HCT116 (cell line): Measurements from ENCODE around the gene DOCK4. TPM values are rescaled to one million over a fixed set of nuclear protein-coding genes. Genes with fewer than 3 reads are reported as not detected.

Experiments used
- ATAC-seq: fragments of 200-7000 bp; cut with Tn5 transposase; 2 replicates; pipeline ENCODE4 v1.9.1; 2020; ENCODE audit warnings: mild to moderate bottlenecking, moderate library complexity
- BruUV-seq: library from RNA; stranded (reverse); fragments of 400-500 nt; replicated peaks from 2 replicates; lab custom pipeline; 2021; lab: Mats Ljungman, UMichigan
- CTCF ChIA-PET: fragments of 300-600 bp; sonication (Branson Sonifier 250); formaldehyde crosslinking; loops from one replicate; lab custom pipeline; 2021; ENCODE audit warnings: antibody characterized with exemption; lab: Charles Lee
- POLR2A ChIA-PET: fragments of 300-600, 350-600 bp; sonication (Branson Sonifier 250); formaldehyde crosslinking; loops from one replicate; lab custom pipeline; 2021; ENCODE audit warnings: antibody characterized with exemption; lab: Charles Lee
- RAD21 ChIA-PET, 2 experiments: fragments of 300-600 bp; sonication (Branson Sonifier 250); formaldehyde crosslinking; loops; one replicate each; lab custom pipeline; 2023; ENCODE audit warnings: low total read pairs in 2 of 2; ENCODE audit not compliant: uncharacterized antibody in 2 of 2, unreplicated experiment in 2 of 2, low non-redundant PET in 1 of 2; lab: Charles Lee
- DNase-seq: peaks from one replicate; pipeline ENCODE4 v3.0.0-alpha.2; 2010; ENCODE audit warnings: low read depth, low spot score
- H2AFZ ChIP-seq: fragments of 200-600 bp; shearing (Covaris generic), sonication (generic); 2 replicates; pipeline ENCODE4 v1.6.1; 2017; ENCODE audit warnings: low read depth, mixed run types, mixed read lengths, antibody characterized with exemption, low read length; ENCODE audit not compliant: poor library complexity, severe bottlenecking
- H3K27ac ChIP-seq: 2 replicates; pipeline ENCODE4 v1.5.1; 2012; ENCODE audit warnings: low read depth, low read length
- H3K27me3 ChIP-seq: fragments of 200-600 bp; sonication (generic); 2 replicates; pipeline ENCODE4 v1.6.1; 2016; ENCODE audit warnings: mixed run types, low read length, mixed read lengths; ENCODE audit not compliant: insufficient read depth
- H3K36me3 ChIP-seq, 2 experiments: fragments of 200-500 bp in 1 of 2; fragments of 200-600 bp in 1 of 2; sonication (Bioruptor generic) in 1 of 2; sonication (generic) in 1 of 2; 2 replicates each; pipeline versions ENCODE4 v1.5.1 to v1.6.1; 2014 to 2016; ENCODE audit warnings: low read length in 2 of 2, inconsistent platforms in 1 of 2, mixed read lengths in 1 of 2, mixed run types in 1 of 2; ENCODE audit not compliant: insufficient read depth in 2 of 2, control insufficient read depth in 1 of 2
- H3K4me1 ChIP-seq, 2 experiments: fragments of 200-600 bp in 1 of 2; sonication (generic) in 1 of 2; 2 replicates each; pipeline versions ENCODE4 v1.5.1 to v1.6.1; 2012 to 2017; ENCODE audit warnings: low read length in 2 of 2, inconsistent platforms in 1 of 2, mild to moderate bottlenecking in 1 of 2, mixed read lengths in 1 of 2, mixed run types in 1 of 2, moderate library complexity in 1 of 2; ENCODE audit not compliant: insufficient read depth in 2 of 2, control insufficient read depth in 1 of 2
- H3K4me2 ChIP-seq: fragments of 200-600 bp; sonication (generic); 2 replicates; pipeline ENCODE4 v1.6.1; 2017; ENCODE audit warnings: mixed run types, low read length, mixed read lengths
- H3K4me3 ChIP-seq, 2 experiments: fragments of 200-600 bp in 1 of 2; sonication (generic) in 1 of 2; replicated peaks in 1 of 2; 2 replicates each; pipeline ENCODE4 v1.5.1; 2011 to 2016; ENCODE audit warnings: low read length in 2 of 2, control low read depth in 1 of 2, low read depth in 1 of 2, mild to moderate bottlenecking in 1 of 2, mixed read lengths in 1 of 2, mixed run types in 1 of 2
- H3K79me2 ChIP-seq: fragments of 200-600 bp; sonication (generic); 2 replicates; pipeline ENCODE4 v1.6.1; 2017; ENCODE audit warnings: mild to moderate bottlenecking, mixed run types, low read length, moderate library complexity, mixed read lengths; ENCODE audit not compliant: insufficient read depth
- H3K9ac ChIP-seq: fragments of 200-600 bp; sonication (generic); 2 replicates; pipeline ENCODE4 v1.6.1; 2016; ENCODE audit warnings: low read length, mixed read lengths
- H3K9me2 ChIP-seq: fragments of 200-600 bp; sonication (generic), shearing (Covaris generic); 2 replicates; pipeline ENCODE4 v1.6.1; 2017; ENCODE audit warnings: mixed run types, mild to moderate bottlenecking, moderate library complexity; ENCODE audit not compliant: insufficient read depth
- H3K9me3 ChIP-seq, 2 experiments: fragments of 200-500 bp in 1 of 2; fragments of 200-600 bp in 1 of 2; sonication (Bioruptor generic) in 1 of 2; sonication (generic) in 1 of 2; 2 replicates each; pipeline ENCODE4 v1.6.1; 2014 to 2017; ENCODE audit warnings: low read length in 2 of 2, mixed read lengths in 2 of 2, inconsistent platforms in 1 of 2, low read depth in 1 of 2, mild to moderate bottlenecking in 1 of 2, mixed run types in 1 of 2, moderate library complexity in 1 of 2; ENCODE audit not compliant: control insufficient read depth in 1 of 2, insufficient read depth in 1 of 2
- H4K20me1 ChIP-seq: fragments of 200-600 bp; sonication (generic), shearing (Covaris generic); 2 replicates; pipeline ENCODE4 v1.6.1; 2017; ENCODE audit warnings: mixed run types, mild to moderate bottlenecking, moderate library complexity; ENCODE audit not compliant: insufficient read depth
- CEBPB ChIP-seq: IDR thresholded peaks from 2 replicates; pipeline ENCODE4 v1.6.1; 2012; ENCODE audit warnings: low read depth
- EGR1 ChIP-seq: IDR thresholded peaks from 2 replicates; pipeline ENCODE4 v1.6.1; 2012; ENCODE audit warnings: low read depth
- MAX ChIP-seq: IDR thresholded peaks from 2 replicates; pipeline ENCODE4 v1.6.1; 2012
- POLR2A ChIP-seq: IDR thresholded peaks from 2 replicates; pipeline ENCODE4 v1.7.0; 2011; ENCODE audit warnings: borderline replicate concordance; ENCODE audit not compliant: insufficient read depth, insufficient read length; ENCODE audit errors: extremely low read depth
- POLR2AphosphoS5 ChIP-seq: IDR thresholded peaks from 2 replicates; pipeline ENCODE4 v1.6.1; 2011; ENCODE audit warnings: mild to moderate bottlenecking, low read depth, low read length, moderate library complexity
- intact Hi-C: fragments of 100-400 bp; cut with micrococcal nuclease; formaldehyde crosslinking; loops from 2 replicates; pipeline ENCODE4 v1.10.0; 2022
- total RNA-seq: library from RNA; stranded (reverse); gene quantifications from one replicate; pipeline ENCODE4 v1.2.1, GENCODE V29; 2021; ENCODE audit not compliant: unreplicated experiment

The DOCK4 gene
- total RNA-seq, 1 experiment from 2014 or later: 2.2 TPM

- Histone ChIP-seq H3K9me2 (no peaks in the 10 kb centered on the region), H3K4me2 (no peak overlapping the region), H3K79me2 (no peaks in the 10 kb centered on the region), H3K4me1 (no peaks in the 10 kb centered on the region), H3K27me3 (no peaks in the 10 kb centered on the region), H2AFZ (no peak overlapping the region), H4K20me1 (no peaks in the 10 kb centered on the region), H3K36me3 (no peaks in the 10 kb centered on the region), H3K4me3 (no peak overlapping the region), H3K27ac (no peak overlapping the region), H3K9ac (no peak overlapping the region), H3K9me3 (no peaks in the 10 kb centered on the region)
- BruUV-seq: no TSS peak
- no peak for ATAC-seq
- no peak for DNase-seq
- CTCF ChIA-PET: no interaction called here
- POLR2A ChIA-PET: no interaction called here
- intact Hi-C loops: no loop called here
- TF ChIP-seq POLR2A (no peak), EGR1 (no peak), CEBPB (no peak)
- RAD21 ChIA-PET: no interaction called here
Measured at GRCh38 chr7:112159351-112159750, 46.8 kb downstream of the DOCK4 start.

- ChIA-PET POLR2A (no interaction called here), RAD21 (no interaction called here), CTCF (no interaction called here)
- Histone ChIP-seq H3K4me1 (no peaks in the 10 kb centered on the region), H3K9ac (no peak overlapping the region), H3K9me3 (no peaks in the 10 kb centered on the region), H3K36me3 (no peaks in the 10 kb centered on the region), H3K4me3 (no peak overlapping the region), H3K4me2 (no peak overlapping the region), H4K20me1 (no peaks in the 10 kb centered on the region), H3K27ac (no peak overlapping the region), H2AFZ (no peak overlapping the region), H3K9me2 (no peaks in the 10 kb centered on the region), H3K27me3 (no peaks in the 10 kb centered on the region; the same call in 1 of the 2 replicates), H3K79me2 (no peaks in the 10 kb centered on the region)
- no peak for DNase-seq
- BruUV-seq: no TSS peak
- intact Hi-C loops: no loop called here
- no peak for ATAC-seq
- TF ChIP-seq MAX: no peak
- TF ChIP-seq POLR2AphosphoS5: no peak
Measured at GRCh38 chr7:112157072-112157471, 49.1 kb downstream of the DOCK4 start.
